ENCODE data around the gene APBB2. TPM values are rescaled to one million over a fixed set of nuclear protein-coding genes. Genes with fewer than 3 reads are reported as not detected.

APBB2 gene
- total RNA-seq, 2 donors from 2014 or later = 56.1 to 64.8 TPM

DNA sequence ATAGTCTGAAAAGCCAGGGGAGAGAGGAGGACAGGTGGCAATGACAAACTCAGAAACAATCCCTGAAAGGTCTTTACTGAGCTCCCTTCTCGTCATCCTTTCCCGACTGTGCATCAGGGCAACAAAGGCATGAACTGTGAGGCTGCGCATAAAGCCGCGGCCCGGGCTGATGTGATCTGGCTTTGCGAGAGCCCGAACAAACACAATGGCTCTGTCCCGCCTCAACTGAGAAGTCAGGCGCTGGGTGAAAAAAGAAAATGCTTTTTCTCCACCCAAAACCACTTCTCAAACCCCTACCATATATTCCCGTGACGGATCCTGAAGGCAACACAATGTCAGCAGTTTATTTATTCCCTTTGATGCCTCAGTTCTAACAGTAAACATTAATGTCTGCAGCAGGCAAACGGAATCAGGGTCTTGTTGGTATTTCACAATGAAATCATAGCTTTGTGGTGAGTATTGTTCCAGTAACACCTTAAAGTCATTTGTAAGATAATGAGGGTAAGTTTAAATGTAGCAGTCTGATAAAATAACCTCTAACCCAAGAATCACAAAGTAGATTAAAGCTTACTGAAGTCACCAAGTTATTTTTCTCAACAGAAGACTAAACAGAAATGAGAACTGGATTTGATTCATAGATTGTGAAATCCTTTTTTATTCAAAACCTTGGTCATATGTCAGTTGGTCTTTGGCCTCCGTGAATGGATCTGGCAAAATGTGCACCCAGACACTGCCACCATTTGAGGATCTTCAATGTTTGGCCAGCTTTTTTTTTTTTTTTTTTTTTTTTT is 67.4 kb downstream of the APBB2 start:
- TF ChIP-seq, protein P1, sequence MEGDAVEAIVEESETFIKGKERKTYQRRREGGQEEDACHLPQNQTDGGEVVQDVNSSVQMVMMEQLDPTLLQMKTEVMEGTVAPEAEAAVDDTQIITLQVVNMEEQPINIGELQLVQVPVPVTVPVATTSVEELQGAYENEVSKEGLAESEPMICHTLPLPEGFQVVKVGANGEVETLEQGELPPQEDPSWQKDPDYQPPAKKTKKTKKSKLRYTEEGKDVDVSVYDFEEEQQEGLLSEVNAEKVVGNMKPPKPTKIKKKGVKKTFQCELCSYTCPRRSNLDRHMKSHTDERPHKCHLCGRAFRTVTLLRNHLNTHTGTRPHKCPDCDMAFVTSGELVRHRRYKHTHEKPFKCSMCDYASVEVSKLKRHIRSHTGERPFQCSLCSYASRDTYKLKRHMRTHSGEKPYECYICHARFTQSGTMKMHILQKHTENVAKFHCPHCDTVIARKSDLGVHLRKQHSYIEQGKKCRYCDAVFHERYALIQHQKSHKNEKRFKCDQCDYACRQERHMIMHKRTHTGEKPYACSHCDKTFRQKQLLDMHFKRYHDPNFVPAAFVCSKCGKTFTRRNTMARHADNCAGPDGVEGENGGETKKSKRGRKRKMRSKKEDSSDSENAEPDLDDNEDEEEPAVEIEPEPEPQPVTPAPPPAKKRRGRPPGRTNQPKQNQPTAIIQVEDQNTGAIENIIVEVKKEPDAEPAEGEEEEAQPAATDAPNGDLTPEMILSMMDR (conservative IDR thresholded peaks at IDR 0.05) = no peak
- Histone ChIP-seq H3K4me3 (ENCODE audit: low read length) (peak overlapping the region; percentile 11), H3K27me3 (ENCODE audit: control insufficient read depth, insufficient read depth, low read length, poor library complexity, severe bottlenecking) (no peaks in the 10 kb centered on the region), H3K9me3 (ENCODE audit: control insufficient read depth, low read length) (no peaks in the 10 kb centered on the region), H3K4me1 (ENCODE audit: control insufficient read depth, insufficient read depth, low read length) (peaks cover 18% of the 10 kb centered on the region), H3K27ac (ENCODE audit: low read depth, low read length) (peak overlapping the region; percentile 62), H3K36me3 (ENCODE audit: control insufficient read depth, insufficient read depth, low read length) (peaks cover 4% of the 10 kb centered on the region), H3K9ac (ENCODE audit: extremely low read depth, low read length, poor library complexity, severe bottlenecking) (no peak overlapping the region)
- no peaks in the 10 kb centered on the region for H3K9me3 Mint-ChIP-seq
- WGBS, 2 experiments (ENCODE audit: insufficient coverage in 1 of 2, insufficient read length in 1 of 2) = 53 to 66% methylated on average over 3 to 14 of the region's 14 CpGs
- H3K4me1 Mint-ChIP-seq = peaks cover 28% of the 10 kb centered on the region
- peaks cover 13% of the 10 kb centered on the region for H3K36me3 Mint-ChIP-seq (ENCODE audit: low read depth)
- H3K27me3 Mint-ChIP-seq (ENCODE audit: insufficient read depth) = no peaks in the 10 kb centered on the region
- H3K27ac Mint-ChIP-seq = peak overlapping the region; percentile 60
- peak; percentile 62 for DNase-seq
- no peak overlapping the region for H3K4me3 Mint-ChIP-seq

DNA sequence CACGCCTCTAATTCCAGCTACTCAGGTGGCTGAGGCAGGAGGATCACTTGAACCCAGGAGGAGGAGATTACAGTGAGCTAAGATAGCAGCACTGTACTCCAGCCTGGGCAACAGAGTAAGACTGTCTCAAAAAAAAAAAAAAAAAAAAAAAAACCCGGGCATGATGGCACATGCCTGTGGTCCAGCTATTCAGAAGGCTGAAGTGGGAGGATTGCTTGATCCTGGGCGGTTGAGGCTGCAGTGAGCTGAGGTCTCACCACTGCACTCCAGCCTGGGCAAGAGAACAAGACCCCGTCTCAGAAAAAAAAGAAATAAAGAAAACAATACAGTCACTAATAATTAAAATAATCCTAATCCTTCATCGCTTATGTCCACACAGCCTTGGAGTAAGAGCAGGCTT is 68.1 kb downstream of the APBB2 start:
- H3K27me3 Mint-ChIP-seq (ENCODE audit: insufficient read depth) = no peaks in the 10 kb centered on the region
- peaks cover 29% of the 10 kb centered on the region for H3K4me1 Mint-ChIP-seq
- peak overlapping the region; percentile 62 for H3K27ac ChIP-seq (ENCODE audit: low read depth, low read length)
- no peak overlapping the region for H3K9ac ChIP-seq (ENCODE audit: extremely low read depth, low read length, poor library complexity, severe bottlenecking)
- H3K36me3 Mint-ChIP-seq (ENCODE audit: low read depth) = peaks cover 18% of the 10 kb centered on the region
- TF ChIP-seq, protein P1 (conservative IDR thresholded peaks at IDR 0.05) = no peak
- H3K9me3 Mint-ChIP-seq = no peaks in the 10 kb centered on the region
- no peaks in the 10 kb centered on the region for H3K9me3 ChIP-seq (ENCODE audit: control insufficient read depth, low read length)
- peaks cover 7% of the 10 kb centered on the region for H3K36me3 ChIP-seq (ENCODE audit: control insufficient read depth, insufficient read depth, low read length)
- 97 to 100% methylated on average over 3 to 5 of the region's 5 CpGs for WGBS, 2 experiments (ENCODE audit: insufficient coverage in 1 of 2, insufficient read length in 1 of 2)
- DNase-seq = no peak
- H3K27me3 ChIP-seq (ENCODE audit: control insufficient read depth, insufficient read depth, low read length, poor library complexity, severe bottlenecking) = no peaks in the 10 kb centered on the region
- H3K27ac Mint-ChIP-seq = peak overlapping the region; percentile 60
- H3K4me3 Mint-ChIP-seq = no peak overlapping the region
- H3K4me1 ChIP-seq (ENCODE audit: control insufficient read depth, insufficient read depth, low read length) = peaks cover 18% of the 10 kb centered on the region
- H3K4me3 ChIP-seq (ENCODE audit: low read length) = no peak overlapping the region

DNA sequence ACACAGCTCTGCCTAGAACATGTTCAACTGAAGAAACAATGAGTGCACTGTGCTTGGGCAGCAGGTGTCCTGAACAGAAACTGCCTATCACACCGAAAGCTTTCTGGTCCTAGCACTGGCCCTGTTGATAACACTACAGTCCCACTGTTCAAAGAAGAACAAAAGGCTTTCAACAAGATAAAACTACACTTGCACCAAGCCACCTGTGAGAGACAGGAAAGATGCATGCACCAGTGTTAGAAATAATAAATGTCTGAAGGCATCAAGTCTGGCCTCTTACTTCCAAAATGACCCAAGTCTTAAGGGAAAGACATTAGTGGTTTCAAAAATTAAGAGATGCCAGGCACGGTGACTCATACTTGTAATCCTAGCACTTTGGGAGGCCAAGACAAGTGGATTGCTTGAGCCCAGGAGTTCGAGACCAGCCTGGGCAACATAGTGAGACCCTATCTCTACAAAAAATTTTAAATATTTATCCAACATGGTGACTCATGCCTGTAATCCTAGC is 68.7 kb downstream of the APBB2 start:
- Histone ChIP-seq H3K27me3 (ENCODE audit: control insufficient read depth, insufficient read depth, low read length, poor library complexity, severe bottlenecking) (no peaks in the 10 kb centered on the region), H3K9ac (ENCODE audit: extremely low read depth, low read length, poor library complexity, severe bottlenecking) (no peak overlapping the region), H3K4me3 (ENCODE audit: low read length) (no peak overlapping the region), H3K27ac (ENCODE audit: low read depth, low read length) (peak overlapping the region; percentile 21), H3K9me3 (ENCODE audit: control insufficient read depth, low read length) (no peaks in the 10 kb centered on the region), H3K4me1 (ENCODE audit: control insufficient read depth, insufficient read depth, low read length) (peaks cover 19% of the 10 kb centered on the region), H3K36me3 (ENCODE audit: control insufficient read depth, insufficient read depth, low read length) (peaks cover 7% of the 10 kb centered on the region)
- H3K4me1 Mint-ChIP-seq = peaks cover 34% of the 10 kb centered on the region
- no peak overlapping the region for H3K4me3 Mint-ChIP-seq
- no peaks in the 10 kb centered on the region for H3K9me3 Mint-ChIP-seq
- H3K36me3 Mint-ChIP-seq (ENCODE audit: low read depth) = peaks cover 18% of the 10 kb centered on the region
- H3K27ac Mint-ChIP-seq = no peak overlapping the region
- H3K27me3 Mint-ChIP-seq (ENCODE audit: insufficient read depth) = no peaks in the 10 kb centered on the region
- DNase-seq = no peak
- TF ChIP-seq, protein P1 (conservative IDR thresholded peaks at IDR 0.05) = no peak
- WGBS, 2 experiments (ENCODE audit: insufficient coverage in 1 of 2, insufficient read length in 1 of 2) = 64 to 81% methylated on average over 2 to 3 of the region's 3 CpGs

All from endodermal cell (in vitro differentiated cells).